Measurements from ENCODE around the gene RET.

GRCh38 chr10:43047288-43047970 is 29.4 kb upstream of the RET start:
- TF ChIP-seq CTCF (IDR thresholded peaks at IDR 0.05) (no peak), EP300 (IDR thresholded peaks at IDR 0.05) (no peak)
